NCI-H2107 (cell line): Measurements from ENCODE around the gene ZBTB9.

Experiments
- DNase-seq: peaks from one replicate; lab custom pipeline; 2025; lab: John Stamatoyannopoulos, UW

Gene ZBTB9

GRCh38 chr6:33454009-33454946 lies at the start of gene ZBTB9:
Gene ZBTB9, plus strand, starts transcription at chr6:33454576. Its CDS starts 525 bp downstream, at chr6:33455101.
- DNase-seq = peak; percentile 54

DNA sequence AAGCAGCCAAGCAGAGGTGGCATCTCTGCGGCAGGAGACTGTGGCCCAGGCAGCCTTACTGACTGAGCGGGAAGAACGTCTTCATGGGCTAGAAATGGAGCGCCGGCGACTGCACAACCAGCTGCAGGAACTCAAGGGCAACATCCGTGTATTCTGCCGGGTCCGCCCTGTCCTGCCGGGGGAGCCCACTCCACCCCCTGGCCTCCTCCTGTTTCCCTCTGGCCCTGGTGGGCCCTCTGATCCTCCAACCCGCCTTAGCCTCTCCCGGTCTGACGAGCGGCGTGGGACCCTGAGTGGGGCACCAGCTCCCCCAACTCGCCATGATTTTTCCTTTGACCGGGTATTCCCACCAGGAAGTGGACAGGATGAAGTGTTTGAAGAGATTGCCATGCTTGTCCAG lies 49.5 kb upstream of the ZBTB9 start:
- DNase-seq = no peak

DNA sequence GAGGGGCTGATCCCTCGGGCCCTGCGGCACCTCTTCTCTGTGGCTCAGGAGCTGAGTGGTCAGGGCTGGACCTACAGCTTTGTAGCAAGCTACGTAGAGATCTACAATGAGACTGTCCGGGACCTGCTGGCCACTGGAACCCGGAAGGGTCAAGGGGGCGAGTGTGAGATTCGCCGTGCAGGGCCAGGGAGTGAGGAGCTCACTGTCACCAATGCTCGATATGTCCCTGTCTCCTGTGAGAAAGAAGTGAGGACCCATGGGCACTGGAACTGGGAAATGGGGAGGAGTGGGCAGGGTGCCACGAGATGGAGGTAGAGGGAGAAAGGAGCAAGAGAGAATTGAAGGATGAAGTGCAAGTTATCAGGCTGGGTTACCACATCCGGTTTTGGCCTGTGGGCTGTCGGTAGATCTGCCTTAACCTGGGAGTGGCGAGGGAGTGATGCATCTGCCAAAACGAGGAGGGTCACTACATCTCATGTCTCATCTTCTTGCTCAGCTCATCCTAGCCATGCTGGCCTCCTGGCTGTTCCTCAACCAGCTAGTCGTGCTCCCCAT lies 48.9 kb upstream of the ZBTB9 start:
- no peak for DNase-seq

GRCh38 chr6:33406126-33406525 lies 48.2 kb upstream of the ZBTB9 start:
- DNase-seq = no peak

DNA sequence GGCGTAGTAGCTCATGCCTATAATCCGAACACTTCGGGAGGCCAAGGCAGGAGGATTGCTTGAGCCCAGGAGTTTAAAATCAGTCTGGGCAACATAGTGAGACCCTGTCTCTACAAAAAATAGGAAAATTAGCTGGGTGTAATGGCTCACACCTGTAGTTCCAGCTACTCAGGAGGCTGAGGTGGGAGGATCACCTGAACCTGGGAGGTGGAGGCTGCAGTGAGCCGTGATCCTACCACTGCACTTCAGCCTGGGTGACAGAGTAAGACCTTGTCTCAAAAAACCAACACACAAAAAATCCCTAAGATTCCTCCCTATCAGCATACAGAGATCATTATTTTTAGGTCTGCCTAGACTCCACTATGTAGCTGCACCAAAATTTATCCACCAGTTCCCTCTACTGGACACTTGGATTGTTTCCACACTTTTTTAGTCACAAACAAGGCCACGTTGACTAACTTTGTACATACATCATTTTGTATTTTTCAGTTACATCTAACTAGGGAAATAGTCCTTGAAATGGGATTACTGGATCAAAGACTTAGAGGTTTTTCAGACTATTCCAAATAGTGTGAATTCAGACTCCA lies 47.2 kb upstream of the ZBTB9 start:
- DNase-seq = no peak

DNA sequence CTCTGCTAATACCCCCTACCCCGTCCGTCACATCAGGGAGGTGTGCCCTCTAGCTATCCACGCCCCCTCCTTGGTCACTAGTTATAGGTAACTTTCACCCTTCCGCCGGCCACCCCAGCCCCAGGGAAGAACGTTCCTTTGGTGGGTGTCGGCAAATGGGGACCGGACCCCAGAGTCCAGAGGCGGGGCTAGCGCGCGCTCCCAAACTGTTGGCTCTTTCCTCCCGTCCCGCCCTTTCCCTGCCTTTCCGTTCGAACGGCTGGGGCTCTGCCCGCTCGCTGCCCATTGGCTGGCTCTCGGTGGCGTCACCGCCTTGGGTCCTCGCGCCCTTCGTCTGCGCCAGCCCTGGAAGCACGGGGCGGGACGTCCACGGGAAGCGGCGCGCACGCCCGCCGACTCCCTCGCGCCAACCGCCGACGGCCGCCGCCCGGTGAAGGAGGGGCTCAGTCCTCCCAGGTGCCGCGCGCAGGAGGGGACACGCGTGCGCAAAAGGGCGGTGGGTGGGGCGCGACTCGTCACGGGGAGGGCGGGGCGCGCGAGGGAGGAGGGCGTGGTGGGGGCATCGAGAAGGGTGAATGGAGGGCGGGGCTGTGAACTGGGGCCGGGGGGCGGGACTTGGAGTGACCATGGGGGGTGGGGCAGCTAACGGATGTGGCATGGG lies 44.2 kb upstream of the ZBTB9 start:
- peak; percentile 94 for DNase-seq

GRCh38 chr6:33410711-33411631 lies 43.4 kb upstream of the ZBTB9 start, which contains the start of gene PHF1:
Gene PHF1, plus strand, starts transcription at chr6:33411014. Its CDS starts 1,250 bp downstream, at chr6:33412264.
- DNase-seq = no peak

- DNase-seq = no peak
Measured at GRCh38 chr6:33411632-33412005, 42.8 kb upstream of the ZBTB9 start.

DNA sequence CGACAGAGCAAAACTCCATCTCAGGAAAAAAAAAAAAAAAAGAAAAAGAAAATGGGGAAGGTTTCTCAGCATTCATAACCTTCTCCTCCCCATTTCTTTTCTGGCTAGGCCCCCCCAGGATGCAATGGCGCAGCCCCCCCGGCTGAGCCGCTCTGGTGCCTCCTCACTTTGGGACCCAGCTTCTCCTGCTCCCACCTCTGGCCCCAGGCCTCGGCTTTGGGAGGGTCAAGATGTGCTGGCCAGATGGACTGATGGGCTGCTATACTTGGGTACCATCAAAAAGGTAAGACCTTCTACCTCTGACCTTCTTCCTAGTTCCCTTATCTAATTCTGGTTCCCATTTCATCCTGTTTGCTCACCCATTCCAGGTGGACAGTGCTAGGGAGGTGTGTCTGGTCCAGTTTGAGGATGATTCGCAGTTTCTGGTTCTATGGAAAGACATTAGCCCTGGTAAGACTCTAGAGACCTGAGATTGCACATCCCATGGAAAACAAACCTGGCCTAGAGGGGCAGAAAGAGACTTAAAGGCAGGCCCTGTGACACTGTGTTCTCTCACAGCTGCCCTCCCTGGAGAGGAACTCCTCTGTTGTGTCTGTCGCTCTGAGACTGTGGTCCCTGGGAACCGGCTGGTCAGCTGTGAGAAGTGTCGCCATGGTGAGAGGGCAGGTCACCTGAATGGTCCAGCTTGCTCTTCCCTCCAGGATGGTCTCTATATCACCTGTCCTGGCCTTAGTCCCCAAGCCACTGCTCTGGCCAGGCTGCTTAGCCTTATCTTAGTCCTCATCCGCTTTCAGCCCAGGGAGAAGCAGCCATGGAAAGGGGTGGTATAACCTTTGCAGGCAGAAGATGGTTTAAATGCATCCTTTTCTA lies 42.0 kb upstream of the ZBTB9 start:
- no peak for DNase-seq

- DNase-seq = no peak
Measured at GRCh38 chr6:33413241-33414120, 40.9 kb upstream of the ZBTB9 start.

DNA sequence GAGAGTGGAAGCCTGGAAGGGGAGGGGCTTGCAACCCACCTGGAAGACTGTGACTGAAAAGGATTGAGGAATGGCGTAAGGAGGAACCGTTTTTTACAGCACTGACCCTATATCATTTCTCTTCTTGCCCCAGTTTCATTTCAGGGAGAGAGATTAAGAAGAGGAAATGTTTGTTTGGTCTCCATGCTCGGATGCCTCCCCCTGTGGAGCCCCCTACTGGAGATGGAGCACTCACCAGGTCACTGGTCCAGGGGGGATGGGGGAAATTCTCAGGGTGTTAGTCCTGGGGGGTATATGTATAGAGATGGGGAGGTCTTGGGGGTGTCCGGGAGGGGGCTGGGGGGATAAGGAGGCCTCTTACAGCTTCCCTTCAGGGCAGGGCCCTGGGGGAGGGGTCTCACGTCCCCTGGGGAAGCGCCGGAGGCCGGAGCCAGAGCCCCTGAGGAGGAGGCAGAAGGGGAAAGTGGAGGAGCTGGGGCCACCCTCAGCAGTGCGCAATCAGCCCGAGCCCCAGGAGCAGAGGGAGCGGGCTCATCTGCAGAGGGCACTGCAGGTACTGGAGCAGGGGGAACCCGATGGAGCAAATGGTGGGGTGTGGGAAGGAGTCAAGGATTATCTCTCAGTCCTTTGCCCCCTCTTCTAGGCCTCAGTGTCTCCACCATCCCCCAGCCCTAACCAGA lies 39.6 kb upstream of the ZBTB9 start:
- no peak for DNase-seq

DNA sequence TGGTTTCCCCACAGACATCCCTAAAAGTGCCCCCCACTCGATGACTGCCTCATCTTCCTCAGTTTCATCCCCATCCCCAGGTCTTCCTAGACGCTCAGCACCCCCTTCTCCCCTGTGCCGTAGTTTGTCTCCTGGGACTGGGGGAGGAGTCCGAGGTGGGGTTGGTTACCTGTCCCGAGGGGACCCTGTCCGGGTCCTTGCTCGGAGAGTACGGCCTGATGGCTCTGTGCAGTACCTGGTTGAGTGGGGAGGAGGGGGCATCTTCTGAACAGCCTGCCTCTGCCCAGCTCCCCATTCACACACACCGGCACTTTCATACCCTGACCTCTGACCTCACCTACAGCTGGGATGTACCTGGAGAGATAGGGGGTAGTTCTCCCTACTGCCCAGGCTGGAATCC lies 38.5 kb upstream of the ZBTB9 start:
- DNase-seq = no peak

DNA sequence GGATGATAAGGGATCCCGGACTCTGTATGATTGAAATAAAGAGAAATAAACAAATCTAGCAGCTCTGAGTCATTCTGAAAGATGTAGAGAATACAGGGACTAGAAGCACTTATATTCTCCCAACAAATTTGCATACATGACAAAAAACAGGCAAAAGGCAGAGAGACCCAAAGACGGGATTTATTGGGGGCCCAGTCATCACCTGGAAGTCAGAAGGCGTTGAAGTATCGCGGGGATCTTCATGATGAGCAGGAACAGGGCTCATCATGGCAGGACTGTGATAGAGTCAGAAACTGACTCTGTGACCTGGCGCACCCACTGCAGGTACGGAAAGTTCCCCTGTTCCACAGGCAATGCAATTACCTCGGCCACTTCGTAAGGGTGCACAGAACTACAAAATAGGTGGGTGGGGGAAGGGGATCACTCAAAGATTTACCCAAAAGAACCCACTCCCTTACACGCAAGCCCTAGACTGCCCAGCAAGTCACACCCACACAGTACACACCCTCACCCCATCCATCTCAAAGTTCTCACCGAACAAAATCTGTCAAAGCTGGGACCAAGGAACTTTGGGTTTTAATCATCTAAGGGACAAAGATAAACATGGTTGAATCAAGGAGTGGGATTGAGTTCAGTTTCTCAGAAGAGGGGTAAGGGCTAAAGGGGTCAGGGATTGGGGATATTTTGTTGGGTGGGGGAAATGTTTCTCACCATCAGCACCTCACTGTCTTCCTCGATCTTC lies 37.8 kb upstream of the ZBTB9 start:
- DNase-seq = no peak

GRCh38 chr6:33417128-33417902 lies 37.1 kb upstream of the ZBTB9 start:
- DNase-seq = no peak

DNA sequence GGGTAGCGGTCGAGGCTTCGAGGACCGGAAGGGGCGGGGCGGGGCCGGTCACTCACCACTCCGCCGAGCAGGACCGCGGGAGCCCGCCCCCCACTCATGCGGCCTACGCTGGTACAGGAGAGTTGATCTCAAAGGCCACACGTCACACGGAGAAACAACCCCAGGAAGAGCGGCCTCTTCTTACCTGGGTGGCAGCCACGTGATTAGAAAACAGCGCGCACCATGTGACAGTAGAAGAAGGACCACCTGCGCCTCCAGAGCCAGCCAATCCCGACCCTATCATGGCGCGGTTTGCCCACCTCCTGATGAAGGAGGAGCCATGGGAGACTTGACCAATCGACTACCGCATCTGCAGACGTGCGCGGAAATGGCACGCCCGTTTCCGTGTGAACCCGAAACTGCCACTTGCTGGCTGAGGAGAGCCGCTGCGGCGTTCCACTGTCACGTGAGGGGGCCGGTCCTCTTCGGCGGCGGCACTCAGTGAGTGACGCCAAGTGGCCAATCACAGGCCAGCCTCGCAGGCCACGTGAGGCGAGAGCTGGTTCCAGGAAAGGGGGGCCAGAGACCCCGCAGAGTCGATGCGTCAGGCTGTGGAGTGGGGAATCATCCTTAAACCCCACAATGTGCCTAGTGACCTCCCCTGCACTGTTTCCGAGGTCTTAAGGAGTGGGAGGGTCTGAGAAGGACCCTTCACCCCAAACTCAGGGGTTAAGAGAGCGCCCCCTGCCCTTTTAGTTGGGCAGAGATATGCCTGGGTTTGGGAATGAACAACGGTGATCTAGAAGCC lies 36.3 kb upstream of the ZBTB9 start, which contains the start of gene CUTA:
Gene CUTA, minus strand, starts transcription at position 205 of the 787 bp plus-strand sequence. Its CDS starts 107 bp downstream, at position 98.
- peak; percentile 92 for DNase-seq

GRCh38 chr6:33418690-33419291 lies 35.6 kb upstream of the ZBTB9 start:
- no peak for DNase-seq
